Measurements from ENCODE around the gene GBP5.

DNA sequence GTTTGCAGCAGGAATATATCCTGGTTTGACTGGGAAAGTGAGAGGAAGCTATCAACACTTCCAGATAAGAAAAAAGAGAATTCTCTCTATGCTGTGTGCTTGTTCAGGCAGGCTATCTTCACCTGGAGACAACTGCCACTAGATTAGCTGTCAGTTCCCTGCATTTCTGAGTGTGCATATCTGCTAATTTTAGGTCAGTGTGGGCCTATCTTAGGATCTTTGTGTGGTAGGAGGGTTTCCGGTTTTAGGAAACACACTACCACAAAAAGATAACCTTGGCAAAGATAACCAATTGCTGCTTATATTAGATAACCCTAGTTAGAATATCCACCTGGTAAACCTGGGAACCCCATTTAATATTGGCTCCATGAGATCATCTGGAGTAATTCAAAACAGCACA lies 22.5 kb upstream of the GBP5 start:
- TF ChIP-seq RFX5 (IDR thresholded peaks at IDR 0.05; ENCODE audit: low read depth, low read length) (no peak), MAFK (IDR thresholded peaks at IDR 0.05; ENCODE audit: low read depth, low read length) (no peak), CTCF (conservative IDR thresholded peaks at IDR 0.05; ENCODE audit: low read depth, low read length) (no peak), CEBPB (IDR thresholded peaks at IDR 0.05; ENCODE audit: low read depth, low read length) (no peak), MXI1 (IDR thresholded peaks at IDR 0.05; ENCODE audit: borderline replicate concordance, low read depth, low read length) (no peak), POLR2A (IDR thresholded peaks at IDR 0.05; ENCODE audit: low read depth, low read length) (no peak), BHLHE40 (IDR thresholded peaks at IDR 0.05; ENCODE audit: low read depth, low read length) (no peak), MAZ (IDR thresholded peaks at IDR 0.05; ENCODE audit: borderline replicate concordance, low read depth, low read length) (no peak), CHD1 (IDR thresholded peaks at IDR 0.05; ENCODE audit: low read depth, low read length) (no peak)

Measured in IMR-90 (cell line).